GM12874 (cell line): ENCODE results near the gene GCAT.

Experiments
- TF ChIP-seq, protein P1 (sequence below): IDR thresholded peaks from 2 replicates; pipeline ENCODE4 v1.5.1; 2011; ENCODE audit warnings: low read depth, mild to moderate bottlenecking, control low read depth, low read length, moderate library complexity; ENCODE audit not compliant: insufficient read depth

The GCAT gene

DNA sequence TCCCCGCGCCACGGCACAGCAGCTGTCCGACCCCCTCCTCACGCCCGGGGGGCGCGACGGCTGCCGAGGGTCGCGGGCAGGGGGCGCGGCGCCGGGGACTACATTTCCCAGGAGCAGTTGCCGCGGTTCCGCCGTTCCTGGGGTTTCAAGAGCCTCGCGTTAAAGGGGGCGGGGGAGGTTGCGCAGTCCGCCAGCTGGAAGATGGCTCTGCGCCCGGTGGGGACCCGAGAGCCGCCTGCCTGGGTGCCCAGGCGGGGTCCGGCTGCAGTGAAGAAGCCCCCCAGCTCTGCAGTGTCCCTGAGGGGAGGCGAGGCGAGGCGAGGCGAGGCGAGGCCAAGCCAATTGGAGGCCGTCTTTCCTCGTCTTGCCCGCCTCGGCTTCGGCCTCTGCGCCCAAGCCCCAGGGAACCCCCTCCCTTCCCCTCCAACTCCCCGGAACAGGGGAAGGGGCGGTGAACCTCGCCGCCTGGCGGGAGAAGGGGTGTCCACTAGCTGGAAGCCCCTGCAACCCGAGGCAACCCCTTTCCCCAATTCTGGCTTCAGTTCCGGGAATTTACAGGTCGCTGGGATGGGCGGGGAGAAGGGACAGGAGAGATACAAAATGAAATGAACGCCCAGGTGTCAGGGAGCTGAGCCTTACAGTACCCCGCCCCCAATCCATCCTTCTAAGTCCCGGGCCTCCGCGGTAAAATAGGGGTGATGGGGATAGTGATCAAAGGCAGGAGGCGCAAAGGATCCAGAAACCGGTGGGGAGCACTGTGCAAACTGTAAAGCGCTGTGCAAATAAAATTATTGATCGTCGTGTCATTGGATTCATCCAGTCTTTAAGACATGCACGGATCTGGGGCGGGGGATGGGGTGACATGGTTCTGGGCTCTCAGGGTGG is 5.2 kb upstream of the GCAT start:
- TF ChIP-seq, protein P1, sequence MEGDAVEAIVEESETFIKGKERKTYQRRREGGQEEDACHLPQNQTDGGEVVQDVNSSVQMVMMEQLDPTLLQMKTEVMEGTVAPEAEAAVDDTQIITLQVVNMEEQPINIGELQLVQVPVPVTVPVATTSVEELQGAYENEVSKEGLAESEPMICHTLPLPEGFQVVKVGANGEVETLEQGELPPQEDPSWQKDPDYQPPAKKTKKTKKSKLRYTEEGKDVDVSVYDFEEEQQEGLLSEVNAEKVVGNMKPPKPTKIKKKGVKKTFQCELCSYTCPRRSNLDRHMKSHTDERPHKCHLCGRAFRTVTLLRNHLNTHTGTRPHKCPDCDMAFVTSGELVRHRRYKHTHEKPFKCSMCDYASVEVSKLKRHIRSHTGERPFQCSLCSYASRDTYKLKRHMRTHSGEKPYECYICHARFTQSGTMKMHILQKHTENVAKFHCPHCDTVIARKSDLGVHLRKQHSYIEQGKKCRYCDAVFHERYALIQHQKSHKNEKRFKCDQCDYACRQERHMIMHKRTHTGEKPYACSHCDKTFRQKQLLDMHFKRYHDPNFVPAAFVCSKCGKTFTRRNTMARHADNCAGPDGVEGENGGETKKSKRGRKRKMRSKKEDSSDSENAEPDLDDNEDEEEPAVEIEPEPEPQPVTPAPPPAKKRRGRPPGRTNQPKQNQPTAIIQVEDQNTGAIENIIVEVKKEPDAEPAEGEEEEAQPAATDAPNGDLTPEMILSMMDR = no peak

DNA sequence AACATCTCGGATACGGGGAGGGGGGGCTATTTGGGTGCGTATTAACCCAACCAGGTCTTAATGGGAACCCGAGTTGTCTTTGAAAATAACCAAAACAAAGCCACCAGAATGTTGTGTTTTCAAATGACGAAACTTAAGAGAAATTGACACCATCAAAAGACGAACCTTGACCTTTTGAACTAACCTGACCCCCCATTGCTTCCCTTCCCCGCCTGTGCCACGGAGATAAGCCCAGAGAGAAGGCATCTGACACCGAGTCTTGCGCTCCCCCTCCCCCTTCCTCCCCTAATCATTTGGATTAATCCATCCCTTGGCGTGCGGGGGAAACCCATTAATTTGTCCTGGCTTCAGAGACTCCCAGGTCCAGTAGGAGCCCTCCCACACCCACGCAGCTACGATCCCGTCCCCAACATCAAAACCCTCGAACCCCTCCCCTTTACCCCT is 4.5 kb upstream of the GCAT start:
- TF ChIP-seq, protein P1 = no peak

DNA sequence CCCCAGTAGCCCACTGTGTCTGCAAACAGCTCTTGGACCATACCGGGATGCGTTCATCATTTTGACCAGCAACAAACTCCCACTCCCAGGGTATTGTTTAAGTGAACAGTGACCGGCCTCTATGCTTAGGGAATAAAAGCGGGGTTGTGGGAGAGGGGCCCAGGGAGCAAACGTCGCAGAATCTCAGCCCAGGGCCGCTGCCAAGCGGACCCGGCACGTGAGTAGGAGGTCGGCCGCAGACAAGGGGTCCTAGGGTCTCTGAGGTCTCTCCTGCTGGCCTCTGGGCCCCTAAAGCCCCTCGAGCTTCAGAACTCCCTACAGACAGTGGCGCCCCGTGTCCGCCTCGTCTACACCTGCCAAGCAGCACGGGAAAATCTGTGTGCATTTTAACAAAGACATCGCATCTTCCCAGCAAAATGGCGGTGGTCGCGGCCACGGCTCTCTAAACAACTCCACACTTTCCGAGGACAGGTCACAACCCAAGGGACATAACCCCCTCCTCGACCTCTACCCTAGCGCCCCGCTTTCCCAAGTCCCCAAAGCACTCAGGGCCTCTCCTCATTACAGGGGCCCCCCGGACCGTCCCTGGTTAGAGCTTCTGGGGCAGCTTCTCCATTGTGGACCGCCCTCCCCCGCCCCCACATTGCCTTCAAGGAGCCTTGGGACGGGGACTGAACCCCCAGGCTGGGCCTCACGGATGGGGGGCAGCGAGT is 3.9 kb upstream of the GCAT start:
- TF ChIP-seq, protein P1 = no peak

DNA sequence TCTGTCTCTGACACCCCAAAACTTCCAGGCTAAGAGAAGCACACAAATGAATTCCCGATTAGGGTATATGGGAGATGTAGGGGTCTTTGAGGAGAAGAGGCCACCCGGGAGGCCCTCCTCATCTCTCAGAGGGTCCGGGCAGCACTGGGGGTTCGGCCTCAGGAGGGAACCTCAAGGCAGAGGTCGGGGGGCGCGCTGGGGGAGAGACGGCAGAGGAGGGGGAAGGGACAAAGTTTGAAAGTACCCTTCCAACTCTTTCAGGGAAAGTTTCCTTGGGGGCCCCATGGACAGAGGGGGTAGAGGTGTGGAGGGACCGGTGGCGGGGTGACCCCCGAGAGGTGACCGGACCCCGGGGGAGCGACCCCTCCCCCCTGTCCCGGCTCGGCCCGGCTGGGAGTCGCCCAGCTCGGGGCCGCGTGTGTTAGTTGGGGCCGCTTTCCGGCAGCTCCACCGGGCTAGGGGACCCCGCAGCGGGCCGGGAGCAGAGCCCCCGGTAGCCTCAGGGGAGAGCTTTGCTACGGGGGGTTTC is 3.3 kb upstream of the GCAT start:
- TF ChIP-seq, protein P1 = no peak

DNA sequence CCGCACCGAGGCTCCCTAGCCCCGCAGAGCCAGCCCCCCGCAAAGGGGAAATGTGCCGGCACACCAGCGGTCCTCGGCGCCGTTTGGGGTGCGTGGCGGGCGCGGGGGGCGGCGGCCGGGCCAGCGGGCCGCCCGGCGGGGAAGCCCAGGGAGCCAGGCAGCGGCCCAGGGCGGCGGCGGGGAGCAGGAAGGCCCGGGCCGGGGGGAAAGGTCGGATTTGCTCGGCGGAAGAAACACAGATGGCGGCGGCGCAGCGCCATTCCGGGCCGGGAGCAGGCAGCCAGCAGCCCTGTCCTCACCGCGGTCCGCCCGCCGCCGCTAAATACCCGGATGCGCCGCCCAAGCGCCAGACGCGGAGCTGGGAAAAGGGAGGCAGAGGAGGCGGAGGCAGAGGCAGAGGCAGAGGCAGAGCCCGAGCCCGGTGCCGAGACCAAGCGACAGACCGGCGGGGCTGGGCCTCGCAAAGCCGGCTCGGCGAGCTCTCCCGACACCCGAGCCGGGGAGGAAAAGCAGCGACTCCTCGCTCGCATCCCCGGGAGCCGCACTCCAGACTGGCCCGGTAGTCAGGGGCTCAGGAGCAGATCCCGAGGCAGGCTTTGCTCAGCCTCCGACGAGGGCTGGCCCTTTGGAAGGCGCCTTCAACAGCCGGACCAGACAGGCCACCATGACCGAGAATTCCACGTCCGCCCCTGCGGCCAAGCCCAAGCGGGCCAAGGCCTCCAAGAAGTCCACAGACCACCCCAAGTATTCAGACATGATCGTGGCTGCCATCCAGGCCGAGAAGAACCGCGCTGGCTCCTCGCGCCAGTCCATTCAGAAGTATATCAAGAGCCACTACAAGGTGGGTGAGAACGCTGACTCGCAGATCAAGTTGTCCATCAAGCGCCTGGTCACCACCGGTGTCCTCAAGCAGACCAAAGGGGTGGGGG is 2.6 kb upstream of the GCAT start:
- TF ChIP-seq, protein P1 = no peak

DNA sequence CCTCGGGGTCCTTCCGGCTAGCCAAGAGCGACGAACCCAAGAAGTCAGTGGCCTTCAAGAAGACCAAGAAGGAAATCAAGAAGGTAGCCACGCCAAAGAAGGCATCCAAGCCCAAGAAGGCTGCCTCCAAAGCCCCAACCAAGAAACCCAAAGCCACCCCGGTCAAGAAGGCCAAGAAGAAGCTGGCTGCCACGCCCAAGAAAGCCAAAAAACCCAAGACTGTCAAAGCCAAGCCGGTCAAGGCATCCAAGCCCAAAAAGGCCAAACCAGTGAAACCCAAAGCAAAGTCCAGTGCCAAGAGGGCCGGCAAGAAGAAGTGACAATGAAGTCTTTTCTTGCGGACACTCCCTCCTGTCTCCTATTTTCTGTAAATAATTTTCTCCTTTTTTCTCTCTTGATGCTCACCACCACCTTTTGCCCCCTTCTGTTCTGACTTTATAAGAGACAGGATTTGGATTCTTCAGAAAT is 1.9 kb upstream of the GCAT start:
- TF ChIP-seq, protein P1 = no peak
